ENCODE measurements around the gene THAP3.

GRCh38 chr1:6673816-6674398 is 49.2 kb downstream of the THAP3 start:
- TF ChIP-seq CTCF (IDR thresholded peaks at IDR 0.05 in 8 of 11, conservative IDR thresholded peaks at IDR 0.05 in 3 of 11) (no peak), POLR2A (IDR thresholded peaks at IDR 0.05) (no peak), POLR2AphosphoS5 (IDR thresholded peaks at IDR 0.05) (no peak)

All from spleen (tissue), 7 donors.